ENCODE data around the gene CTSV. TPM values are rescaled to one million over a fixed set of nuclear protein-coding genes. Genes with fewer than 3 reads are reported as not detected.
A peak's percentile ranks its signal among the peaks of the same experiment; 100 is the strongest.
"Not testable (repeated sequence)": the region's sequence is repeated elsewhere in the genome, so short reads cannot be mapped to it uniquely, and the experiment has no call there.

The CTSV gene
- total RNA-seq, 1 donor from 2014 or later = 75.6 TPM

DNA sequence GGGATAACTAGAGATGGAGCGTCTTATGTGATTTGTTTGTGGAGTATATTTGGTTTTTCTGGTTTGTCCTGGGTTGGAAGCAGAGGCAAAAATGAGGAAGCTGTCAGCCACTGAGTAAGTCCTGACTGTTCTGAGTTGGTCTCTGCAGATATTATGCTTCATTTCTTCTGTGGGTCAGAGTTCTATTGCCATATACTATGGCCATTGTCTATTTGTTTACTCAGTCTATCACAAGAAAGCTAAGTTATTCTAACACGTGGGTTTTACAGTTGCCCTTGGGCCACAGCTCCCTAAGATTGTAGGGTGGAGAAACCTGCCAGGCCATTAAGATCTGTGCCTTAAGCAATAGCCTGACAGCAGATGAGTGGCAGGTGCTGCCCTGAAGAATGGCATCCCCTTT lies 3.0 kb upstream of the CTSV start:
- DNase-seq = no peak

DNA sequence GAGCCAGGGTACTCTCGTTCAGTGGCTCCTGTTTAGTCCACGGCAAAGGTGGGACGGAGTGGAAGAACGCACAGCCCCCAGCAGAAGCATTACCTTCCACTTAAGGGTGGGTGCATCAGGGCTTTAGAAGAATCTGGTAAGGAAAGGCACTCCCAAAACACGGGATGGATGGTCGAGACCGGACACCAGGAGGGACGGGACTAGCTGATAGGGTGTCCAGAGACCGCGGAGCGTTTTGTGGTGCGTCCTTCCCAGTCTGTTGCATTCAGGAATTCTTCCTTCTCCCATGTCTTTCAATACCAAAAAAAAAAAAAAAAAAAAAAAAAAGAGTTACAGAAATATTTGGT lies 545 bp upstream of the CTSV start:
- DNase-seq = no peak

DNA sequence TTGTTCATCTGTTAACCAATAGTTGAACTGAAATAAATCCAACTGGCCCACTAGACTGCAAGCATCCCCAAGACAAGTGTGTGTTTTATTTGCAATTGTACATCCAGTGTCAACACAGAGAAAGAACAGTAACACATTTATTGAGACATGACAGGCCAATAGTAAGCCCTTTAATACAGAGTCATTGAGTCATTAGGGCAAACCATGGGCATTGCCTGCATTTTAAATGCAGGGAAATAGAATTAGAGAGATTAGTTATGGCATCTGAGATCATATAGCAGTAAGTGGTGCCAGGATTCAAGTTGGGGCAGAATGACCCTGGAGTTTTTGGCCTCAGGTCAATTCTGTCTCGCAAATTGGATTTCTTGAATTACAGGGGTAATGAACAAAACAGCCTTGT lies 15.4 kb downstream of the CTSV start:
- not testable (repeated sequence) for DNase-seq

DNA sequence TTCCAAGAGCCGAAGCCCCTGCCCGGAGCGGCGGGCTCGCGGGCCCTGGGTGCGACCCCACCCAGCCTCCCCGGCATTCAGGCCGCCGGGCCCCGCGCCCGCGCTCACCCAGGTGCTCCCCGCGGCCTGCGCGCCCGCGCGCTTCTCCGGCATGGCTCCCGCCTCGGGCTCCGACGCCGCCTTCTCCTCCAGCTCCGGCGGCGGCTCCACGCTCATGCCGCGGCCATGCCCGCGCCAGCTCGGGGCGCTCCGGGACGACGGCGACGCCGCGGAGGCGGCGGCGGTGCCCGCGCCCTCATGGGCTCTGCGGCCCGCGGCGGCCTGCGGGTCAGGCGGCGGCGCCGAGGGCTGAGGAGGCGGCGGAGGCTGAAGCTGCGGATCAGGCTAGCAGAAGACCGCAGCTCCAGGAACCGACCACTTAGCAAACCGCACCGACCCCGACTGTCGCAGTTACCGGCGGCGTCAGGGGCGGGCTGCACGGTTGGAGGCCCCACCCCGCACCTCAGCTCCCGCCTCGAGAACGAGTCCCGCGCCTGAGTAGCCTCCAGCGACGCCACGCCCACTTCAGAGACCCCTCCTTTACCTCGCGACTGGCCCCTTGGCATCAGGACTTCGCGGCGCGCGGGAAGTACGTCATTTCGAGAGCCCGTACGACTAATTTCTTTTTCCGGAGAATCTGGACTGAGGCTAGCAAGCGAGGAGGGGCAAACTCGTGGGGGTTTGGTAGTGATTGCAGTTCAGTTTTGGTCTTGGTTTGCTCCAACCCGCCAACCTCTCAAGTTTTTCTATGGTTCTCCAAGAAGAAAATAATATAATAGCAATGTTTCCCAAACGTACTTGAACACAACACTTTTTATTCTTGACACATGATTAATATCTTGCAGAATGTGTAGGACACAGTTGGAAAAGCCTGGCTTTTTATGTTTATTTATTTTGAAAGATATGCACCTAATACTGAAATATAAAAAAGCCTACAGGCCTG lies 25.5 kb downstream of the CTSV start:
- peak; percentile 63 for DNase-seq

DNA sequence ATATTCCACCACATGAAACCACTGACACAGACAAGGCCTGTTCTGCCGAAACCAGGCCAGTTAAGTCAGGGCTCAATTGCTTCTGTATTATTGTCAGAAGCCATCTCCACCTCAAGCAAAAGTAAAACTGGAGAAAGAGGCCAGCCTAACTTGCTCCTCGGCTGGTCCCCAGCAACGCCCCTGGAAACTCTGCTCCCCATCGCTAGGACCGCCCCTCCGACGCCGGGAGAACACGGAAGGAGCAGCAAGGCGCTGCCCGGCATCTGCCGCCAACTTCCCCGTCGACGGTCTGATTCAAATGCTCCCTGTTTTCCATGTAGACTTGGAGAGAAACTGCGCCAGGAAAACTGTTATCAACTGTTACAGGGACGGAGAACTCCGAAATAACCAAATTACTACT lies 26.3 kb downstream of the CTSV start:
- DNase-seq = not testable (repeated sequence)

DNA sequence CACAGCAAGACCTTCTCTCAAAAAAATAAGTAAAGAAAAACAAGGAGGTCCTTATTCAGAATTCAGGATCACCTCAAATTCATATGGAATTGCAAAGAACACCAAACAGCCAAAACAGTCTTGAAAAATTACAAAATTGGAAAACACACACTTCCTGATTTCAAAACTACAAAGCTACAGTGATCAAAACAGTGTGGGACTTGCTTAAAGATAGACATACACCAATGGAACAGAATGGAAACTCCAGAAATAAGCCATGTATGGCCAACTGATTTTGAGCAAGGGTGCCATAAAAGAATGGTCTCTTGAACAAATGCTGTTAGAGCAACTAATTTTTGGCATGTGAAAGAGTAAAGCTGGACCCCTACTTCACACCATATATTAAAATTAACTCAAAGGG lies 36.7 kb downstream of the CTSV start:
- DNase-seq = not testable (repeated sequence)

DNA sequence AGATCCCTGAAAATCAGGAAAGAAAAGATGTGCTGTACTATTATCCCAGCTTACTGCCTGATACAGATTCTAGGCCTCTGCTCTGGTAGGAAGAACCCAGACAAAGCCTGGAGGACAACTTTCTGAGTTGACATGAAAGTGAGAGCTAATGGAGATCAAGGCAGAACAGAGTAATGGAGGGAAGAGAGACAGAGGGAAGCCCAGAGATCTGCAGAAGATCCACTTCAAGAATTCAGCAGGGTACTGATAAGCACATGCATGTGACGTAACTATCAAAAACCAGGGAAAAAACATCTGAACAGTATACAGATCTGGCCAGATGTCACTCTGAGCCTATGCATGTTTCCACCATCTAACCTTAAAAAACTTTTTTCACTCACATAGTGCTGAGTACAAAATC lies 37.6 kb downstream of the CTSV start:
- DNase-seq = not testable (repeated sequence)

DNA sequence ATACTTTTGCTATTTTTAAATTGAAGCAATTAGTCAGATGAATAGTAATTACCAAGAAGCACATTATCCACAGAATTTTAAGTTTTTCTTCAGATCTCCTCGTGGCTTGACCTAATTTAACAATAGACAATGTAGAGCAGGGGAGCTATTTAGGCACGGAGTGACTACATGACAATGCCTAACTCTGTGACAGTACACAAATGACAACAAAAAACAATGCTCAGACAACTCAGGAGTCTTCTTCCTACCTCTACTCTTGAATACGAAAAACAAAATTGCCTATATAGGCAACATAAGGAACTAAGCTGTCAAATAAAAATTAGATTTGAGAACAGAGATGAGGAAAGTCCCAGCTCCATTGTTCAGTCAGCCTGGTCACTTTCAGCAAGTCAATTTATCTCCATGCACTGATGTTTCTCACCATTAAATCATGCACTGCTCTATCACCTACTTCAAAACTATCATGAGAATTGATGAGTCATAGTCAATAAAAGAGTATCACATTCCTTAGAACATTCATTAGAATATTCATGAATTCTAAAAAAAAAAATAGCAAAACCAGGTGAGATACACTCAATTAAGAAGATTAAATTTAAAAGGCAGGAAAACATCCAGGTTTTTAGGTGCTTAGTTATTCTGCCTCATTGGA lies 38.7 kb downstream of the CTSV start:
- DNase-seq = not testable (repeated sequence)

DNA sequence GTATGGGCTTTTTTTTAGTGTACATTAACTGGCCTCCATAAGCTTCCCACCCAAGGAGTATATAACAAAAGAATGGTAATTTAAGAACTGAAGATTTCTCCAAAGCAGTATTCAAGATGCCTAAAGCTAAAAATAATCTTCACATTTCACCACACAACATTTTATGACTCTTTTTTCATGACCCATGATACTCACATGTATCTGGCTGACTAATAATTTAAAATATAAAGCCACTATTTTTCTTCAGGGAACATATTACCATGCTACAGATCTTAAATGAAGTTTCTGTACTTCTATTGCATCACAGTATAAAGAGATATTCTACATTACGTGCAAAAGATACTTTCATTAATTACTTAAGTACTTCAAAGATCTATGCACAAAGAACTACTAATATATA lies 39.2 kb downstream of the CTSV start:
- not testable (repeated sequence) for DNase-seq

DNA sequence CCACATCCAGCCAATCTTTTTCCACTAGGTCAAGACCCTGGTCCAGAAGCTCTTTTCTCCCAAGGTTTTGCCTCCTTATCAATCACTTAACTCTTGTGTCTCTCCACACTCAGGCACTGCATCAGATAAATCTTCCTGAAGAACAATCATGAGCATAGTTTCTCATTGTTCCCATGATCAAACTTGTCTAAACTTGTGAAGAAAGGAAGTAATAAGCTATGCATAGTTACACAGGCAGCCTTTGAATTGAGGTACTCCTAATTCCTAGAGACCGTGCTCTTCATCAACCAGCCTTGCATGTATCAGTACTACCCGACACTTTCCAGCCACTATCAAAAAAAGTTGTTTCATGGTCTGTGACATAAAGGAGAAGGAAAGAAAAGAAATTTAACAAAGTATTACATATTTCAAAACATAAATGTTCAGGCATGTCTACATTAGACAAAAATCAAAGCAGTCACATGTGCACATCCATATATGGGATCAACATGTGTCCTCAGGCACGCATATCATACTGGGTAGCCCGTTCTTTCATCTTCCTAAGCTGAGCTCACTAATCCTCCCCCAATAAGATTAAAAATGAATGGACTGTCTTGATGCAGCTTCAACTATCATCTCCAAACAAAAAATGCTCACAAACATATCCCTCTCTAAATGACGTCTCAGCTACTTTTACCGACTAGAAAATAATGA lies 41.8 kb downstream of the CTSV start:
- not testable (repeated sequence) for DNase-seq

DNA sequence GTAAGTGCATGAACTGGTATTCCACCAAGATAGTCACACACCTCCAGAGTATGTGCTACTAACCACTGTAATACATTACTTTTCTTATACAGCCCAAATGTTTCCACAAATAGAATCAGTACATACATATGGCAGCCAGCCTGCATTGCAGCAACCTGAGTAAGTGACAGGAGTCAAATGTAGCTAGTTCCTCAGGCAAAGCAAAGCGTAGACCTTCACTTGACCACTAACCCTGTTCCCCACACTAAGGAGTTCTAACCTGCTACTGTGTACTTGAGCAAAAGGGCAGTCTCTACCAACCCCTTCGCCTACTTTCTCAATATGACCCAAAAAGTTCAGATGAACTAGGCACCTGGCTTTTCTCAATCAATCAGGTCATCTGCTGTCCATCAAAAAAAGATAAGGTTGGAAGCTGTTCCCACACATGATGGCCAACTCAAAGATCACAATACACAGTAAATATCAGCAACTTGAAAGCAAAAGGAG lies 44.4 kb downstream of the CTSV start:
- DNase-seq = not testable (repeated sequence)

DNA sequence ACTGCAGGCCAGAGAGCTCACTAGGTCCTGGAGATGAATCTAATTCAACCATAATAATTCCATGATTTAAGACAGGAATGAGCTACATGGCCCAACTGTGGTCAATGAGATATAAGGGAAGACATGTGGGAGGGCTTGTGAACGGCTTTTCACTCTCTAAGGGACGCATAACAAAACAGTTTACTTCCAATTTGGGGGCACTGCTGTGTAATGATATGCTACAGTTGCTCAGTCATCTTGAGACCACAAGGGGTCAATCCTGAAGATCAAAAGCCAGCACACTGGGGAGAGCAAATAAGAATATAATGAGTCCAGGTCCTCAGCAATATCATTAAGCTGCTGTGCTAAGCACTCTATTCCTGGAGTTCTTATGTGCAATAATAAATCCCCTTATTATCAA lies 46.6 kb downstream of the CTSV start:
- DNase-seq = not testable (repeated sequence)

DNA sequence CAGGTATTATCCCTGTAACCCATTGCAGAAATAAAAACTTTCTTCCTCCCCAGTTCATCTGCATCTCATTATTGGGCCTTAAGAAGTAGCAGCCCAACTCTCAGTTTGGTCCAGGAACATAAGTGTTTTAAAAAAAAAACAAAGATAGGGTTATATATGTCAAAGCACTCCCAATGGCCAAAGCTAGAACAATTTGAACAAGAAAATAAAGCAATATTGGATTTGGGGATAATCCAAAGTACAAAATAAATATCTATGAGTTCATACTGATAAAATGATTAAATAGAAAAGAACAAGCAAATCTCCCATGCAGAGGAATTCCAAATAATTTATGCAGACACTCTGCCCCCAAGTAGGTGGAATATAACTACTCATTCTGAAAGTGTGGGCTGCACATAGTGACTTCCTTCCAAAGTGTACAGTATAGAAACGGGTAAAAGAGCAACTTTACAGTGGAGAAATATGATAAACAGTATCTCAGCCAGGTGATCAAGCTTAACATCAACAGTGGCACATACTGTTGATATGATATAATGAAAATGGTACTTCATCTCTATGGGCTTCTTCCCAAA lies 49.1 kb downstream of the CTSV start:
- DNase-seq = not testable (repeated sequence)

DNA sequence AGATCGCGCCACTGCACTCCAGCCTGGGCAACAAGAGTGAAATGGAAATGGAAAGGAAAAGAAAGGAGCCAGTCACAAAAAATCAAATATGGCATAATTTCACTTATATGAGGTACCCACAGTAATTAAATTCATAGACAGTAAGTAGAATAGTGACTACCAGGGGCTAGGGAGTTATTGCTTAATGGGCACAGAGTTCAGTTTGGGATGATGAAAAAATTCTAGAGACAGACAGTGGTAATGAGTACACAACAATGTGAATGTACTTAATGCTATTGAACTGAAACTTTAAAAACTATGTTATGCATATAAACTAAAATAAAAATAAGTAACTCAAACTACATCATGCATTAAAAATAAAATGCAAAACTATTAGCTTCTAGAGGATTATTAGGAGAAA lies 54.1 kb downstream of the CTSV start:
- not testable (repeated sequence) for DNase-seq

DNA sequence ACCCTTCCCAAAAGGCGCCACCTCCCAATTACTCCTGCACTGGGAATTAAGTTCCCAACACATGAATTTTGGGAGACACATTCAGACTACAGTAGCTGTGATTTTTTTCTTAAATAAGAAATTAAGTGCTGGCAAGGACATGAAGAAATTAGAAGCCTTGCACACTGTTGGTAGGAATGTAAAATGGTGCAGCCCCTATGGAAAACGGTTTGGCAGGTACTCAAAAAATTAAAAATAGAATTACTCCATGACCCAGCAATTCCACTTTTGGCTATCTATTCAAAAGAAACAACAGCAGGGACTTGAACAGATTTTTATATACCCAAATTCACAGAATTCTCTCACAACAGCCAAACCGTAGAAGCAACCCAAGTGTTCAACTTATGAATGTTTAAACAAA lies 54.8 kb downstream of the CTSV start:
- not testable (repeated sequence) for DNase-seq

DNA sequence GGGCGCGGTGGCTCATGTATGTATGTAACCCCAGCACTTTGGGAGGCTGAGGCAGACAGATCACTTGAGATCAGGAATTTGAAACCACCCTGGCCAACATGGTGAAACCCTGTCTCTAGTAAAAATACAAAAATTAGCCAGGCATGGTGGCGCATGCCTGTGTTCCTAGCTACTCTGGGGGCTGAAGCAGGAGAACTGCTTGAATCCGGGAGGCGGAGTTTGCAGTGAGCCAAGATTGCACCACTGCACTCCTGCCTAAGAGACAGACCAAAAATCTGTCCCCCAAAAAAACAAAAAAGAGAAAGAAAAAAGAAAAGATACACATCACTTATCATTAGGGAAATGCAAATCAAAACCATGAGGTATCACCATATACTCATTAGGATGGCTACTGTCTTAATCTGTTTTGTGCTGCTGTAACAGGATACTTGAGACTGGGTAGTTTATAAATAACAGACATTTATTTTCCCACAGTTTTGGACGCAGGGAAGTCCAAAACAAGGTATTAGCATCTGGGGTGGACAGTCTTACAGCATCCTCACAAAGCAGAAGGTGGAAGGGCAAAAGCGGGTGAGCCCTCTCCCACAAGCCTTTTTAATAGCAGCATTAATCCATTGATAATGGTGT lies 55.3 kb downstream of the CTSV start:
- DNase-seq = not testable (repeated sequence)

Other genes starting within 250 kb of the CTSV start
- 9.4 TPM for gene ZNF782, start 184.6 kb downstream of the CTSV start, total RNA-seq
- gene NUTM2G, start 110.3 kb downstream of the CTSV start, total RNA-seq = not detected

Measured in skin of body (tissue), 2 donors.